Left ventricle myocardium superior (tissue), 1 donor: ENCODE measurements around the gene TEDC2. TPM values are rescaled to one million over a fixed set of nuclear protein-coding genes. Genes with fewer than 3 reads are reported as not detected.

Experiments
- ATAC-seq: fragments of 200-7000 bp; cut with Tn5 transposase; one replicate; pipeline ENCODE4 v1.9.1; 2020; ENCODE audit warnings: mild to moderate bottlenecking, moderate library complexity
- DNase-seq: peaks from one replicate; pipeline ENCODE4 v3.0.0-alpha.2; 2020
- intact Hi-C: fragments of 100-400 bp; cut with micrococcal nuclease; formaldehyde crosslinking; loops from one replicate; pipeline ENCODE4 v1.11.0; 2022
- long read RNA-seq: library from polyadenylated mRNA; unstranded; transcript quantifications from one replicate; pipeline ENCODE4 v2.0.0, GENCODE V29; 2021
- total RNA-seq: library from RNA; stranded (reverse); fragmentation: NEBNext Ultra II Directional; extraction: Animal tissue kit (Norgen Biotek cat#: 25700); gene quantifications from one replicate; pipeline ENCODE4 v1.2.1, GENCODE V29; 2021
- donor health status: DM: no; HTN: yes; CAD: no; lungs with severe emphysema.

Gene TEDC2, protein sequence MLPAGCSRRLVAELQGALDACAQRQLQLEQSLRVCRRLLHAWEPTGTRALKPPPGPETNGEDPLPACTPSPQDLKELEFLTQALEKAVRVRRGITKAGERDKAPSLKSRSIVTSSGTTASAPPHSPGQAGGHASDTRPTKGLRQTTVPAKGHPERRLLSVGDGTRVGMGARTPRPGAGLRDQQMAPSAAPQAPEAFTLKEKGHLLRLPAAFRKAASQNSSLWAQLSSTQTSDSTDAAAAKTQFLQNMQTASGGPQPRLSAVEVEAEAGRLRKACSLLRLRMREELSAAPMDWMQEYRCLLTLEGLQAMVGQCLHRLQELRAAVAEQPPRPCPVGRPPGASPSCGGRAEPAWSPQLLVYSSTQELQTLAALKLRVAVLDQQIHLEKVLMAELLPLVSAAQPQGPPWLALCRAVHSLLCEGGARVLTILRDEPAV
- 0.67 TPM for total RNA-seq
- long read RNA-seq, partial matches to known transcripts: 1 of 2 reads
- long read RNA-seq, other reads (novel, unspliced or antisense): 0 of 2 reads

DNA sequence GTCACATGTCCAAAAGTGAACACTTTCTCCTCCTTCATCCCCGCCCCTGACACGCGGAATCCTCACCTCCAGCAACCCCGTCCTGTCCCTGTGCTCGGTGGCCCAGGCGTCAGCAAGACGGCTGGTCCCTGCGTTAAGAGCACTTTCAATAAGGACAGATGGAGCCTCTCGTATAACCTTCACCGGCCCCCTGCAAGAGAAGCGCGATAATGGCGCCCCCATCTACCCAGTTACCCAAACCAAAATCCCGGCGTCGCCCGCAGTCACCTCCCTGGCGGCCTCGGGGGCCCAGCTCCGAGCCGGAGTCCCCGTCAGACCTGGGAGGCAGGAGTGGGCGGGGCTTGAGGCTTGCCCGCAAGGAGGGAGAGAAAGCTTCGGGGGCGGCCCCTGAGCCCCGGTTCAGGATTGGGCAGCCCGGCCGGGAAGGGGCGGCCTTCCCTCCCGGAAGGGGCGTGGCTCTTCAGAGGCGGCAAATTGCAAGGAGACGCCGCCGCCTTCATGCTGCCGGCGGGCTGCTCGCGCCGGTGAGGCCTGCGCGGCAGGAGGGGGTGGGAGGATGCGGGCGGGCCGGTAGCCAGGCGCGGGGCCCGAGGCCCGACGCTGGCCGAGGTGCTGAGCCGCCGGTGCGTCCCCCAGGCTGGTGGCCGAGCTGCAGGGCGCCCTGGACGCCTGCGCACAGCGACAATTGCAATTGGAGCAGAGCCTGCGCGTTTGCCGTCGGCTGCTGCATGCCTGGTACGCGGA, at the start of gene TEDC2:
TSS of gene TEDC2 (plus strand) at position 463 of the 744 bp plus-strand sequence. CDS start at position 499, 36 bp downstream.
- intact Hi-C loops: no loop called here
- DNase-seq (peak; percentile 99), ATAC-seq (peak; percentile 99)

DNA sequence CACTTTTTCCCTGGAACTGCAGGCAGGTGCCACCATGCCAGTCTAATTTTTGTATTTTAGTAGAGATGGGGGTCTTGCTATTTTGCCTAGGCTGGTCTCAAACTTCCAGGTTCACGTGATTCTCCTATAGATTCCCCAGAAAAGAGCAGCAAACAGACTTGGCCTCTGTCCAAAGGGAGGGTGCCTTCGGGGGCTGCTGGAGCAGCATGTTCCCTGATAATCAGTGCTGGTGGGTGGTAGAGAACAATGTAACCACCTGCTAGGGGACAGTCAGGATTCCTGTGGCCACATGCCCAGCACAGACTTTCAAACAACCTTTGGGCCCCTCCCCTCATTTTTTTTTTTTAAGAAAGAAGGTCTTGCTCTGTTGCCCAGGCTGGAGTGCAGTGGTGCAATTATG, 44.8 kb upstream of the TEDC2 start:
- intact Hi-C loops: no loop called here
- ATAC-seq (no peak), DNase-seq (no peak)

DNA sequence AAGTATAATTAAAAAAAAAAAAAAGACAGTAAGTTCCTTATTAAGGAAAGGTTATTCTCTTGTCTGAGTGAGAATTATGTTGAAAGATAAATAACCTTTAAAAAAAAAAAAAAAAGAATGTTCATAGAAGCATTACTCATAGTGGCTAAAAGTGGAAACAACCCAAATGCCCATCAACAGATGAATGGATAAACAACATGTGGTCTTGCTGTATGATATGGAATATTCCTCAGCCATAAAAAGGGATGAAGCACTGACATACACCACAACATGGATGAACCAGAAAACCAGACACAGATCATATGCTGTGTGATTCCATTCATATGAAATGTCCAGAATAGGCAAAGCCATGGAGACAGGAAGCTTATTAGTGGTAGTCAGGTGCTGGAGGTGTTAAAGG, 39.9 kb upstream of the TEDC2 start:
- intact Hi-C loops: no loop called here
- DNase-seq (no peak), ATAC-seq (no peak)

DNA sequence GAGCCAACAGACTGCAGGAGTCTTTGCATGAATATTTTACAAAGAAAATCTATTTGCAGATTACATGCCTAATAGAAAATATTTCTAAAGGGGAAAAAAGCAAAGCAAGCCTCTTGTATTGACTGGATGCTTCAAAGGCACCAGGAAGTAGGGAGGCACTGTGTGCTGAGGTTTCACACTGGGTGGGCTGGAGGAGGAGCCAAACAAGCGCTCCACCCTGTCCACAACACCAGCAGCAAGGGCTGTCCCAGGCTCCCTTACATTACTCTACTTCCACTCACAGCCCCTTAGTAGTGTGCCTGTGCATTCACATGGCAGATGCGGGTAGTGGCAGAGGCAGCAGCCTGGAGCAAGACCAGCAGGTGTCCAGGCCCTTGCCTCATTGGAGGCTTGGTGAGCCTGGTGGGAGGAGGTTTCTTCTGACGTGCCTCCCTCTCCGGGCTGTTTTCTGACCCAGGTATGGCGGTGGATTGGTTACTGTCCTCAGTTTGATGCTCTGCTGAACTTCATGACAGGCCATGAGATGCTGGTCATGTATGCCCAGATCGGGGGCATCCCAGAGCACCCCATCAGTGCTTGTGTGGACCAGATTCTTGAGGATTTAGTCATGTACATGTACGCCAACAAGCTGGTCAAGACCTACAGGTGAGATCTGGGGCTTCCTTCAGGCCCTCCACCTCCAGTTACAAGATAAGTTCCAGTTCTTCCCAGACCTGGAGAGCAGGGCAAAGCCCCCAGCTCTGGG, 37.6 kb upstream of the TEDC2 start:
- DNase-seq: no peak
- ATAC-seq: no peak
- intact Hi-C loops: no loop called here

DNA sequence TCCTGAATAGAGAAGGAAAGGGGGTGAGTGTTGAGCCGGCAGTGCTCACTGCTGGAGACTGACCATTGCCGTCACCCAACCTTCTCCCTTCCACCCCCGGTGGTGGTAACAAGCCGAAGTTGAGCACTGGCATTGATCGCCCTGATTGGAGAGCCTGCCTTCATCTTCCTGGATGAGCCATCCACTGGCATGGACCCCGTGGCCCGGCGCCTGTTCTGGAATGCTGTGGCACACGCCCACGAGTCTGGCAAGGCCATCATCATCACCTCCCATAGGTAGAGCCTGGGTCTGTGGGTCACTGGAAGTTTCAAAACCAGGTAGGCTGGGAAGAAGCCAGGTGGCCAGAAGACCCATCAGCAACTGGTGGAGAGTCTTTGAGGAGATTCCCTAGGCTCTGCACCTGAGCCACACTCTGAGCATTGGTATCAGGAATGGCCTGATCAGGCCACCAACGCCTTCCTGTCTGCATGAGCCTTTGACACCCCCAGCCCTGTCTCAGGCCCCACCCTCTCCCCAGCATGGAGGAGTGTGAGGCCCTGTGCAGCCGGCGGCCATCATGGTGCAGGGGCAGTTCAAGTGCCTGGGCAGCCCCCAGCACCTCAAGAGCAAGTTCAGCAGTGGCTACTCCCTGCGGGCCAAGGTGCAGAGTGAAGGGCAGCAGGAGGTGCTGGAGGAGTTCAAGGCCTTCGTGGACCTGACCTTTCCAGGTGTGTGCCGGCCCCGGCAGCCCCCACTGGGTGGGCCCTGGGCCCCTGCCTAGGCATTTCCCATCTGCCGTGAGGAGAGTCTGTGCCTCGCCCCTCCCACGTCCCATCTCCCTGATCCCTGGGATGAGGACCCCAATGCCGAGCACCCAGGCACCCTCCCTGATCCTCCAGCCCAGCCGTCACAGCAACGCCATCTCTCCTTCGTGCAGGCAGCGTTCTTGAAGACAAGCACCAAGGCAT, 35.6 kb upstream of the TEDC2 start:
- intact Hi-C loops: no loop called here
- DNase-seq: no peak

DNA sequence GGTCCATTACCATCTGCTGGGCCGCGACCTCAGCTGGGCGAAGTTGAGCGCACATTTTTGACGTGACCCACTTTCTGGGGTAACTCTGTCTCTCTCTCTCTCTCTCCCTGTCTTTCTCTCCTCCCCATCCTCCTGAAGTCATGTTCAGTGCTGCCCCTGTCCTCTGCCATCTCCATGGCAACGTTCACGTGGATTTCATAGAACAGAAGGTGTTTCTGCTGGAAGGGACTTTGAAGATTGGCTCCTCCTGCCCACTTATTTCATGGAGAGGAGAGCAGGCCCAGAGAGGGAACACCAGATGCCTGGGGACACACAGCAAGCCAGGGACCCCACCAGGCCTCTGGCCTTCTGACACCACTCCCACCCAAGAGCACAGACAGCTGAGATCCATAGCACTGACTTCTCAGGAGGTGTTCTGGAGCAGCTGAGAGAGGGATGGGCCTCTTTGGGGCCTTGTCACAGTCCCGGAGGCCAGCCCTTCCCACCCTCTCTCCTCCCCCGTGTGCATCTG, 34.8 kb upstream of the TEDC2 start:
- ATAC-seq (no peak), DNase-seq (no peak)
- intact Hi-C loops: no loop called here

More for the DNA sequence above, 35.6 kb upstream of the TEDC2 start:
- no peak for ATAC-seq

DNA sequence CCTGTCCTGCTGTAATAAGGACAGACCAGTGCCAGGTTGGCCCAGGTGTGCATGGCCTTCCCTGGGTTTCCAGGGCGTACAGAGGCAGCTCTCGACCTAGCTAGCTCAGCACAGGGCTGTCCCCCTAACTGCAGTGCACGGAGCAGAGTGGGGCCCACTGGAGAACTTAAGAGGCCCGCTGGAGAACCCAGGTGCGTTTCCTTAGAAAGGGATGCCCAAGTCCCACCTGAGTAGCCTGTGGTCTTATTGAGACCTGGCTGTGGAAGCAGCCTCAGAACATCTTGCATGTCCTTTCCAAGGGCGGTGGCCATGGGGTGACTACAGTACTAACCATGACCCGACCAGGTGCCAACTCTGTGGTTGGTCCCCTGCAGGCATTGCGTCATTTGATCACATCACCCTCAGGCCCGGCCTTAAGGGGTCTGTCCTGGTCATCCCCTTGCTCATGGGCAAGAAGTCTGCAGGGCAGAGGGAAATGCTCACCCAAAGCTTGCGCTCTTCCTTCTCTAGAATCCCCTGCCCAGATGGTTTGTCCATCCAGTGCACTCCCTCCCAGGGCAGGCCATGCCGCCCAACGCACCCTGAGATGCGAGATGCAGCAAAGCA, 34.0 kb upstream of the TEDC2 start:
- intact Hi-C loops: no loop called here
- no peak for DNase-seq
- ATAC-seq: no peak

DNA sequence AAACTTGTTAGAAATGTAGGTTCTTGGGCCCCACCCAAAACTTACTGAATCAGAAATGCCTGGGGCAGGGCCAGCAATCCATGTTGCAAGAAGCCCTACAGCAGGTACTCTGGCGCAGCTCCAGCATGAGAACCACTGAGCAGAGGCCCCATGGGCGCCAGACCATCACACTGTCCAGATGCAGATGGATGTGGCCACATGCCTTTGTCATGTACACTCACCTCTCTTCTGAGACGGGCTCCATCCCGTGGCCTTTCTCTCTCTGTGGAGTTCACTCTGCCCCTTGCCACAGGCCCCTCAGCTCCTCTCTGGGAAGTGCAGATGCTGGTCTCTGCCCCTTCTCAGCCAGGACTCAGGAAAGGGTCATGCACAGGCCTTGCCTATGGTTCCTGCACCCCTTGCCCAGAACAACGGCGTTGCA, 33.0 kb upstream of the TEDC2 start:
- DNase-seq (no peak), ATAC-seq (no peak)
- intact Hi-C loops: no loop called here

DNA sequence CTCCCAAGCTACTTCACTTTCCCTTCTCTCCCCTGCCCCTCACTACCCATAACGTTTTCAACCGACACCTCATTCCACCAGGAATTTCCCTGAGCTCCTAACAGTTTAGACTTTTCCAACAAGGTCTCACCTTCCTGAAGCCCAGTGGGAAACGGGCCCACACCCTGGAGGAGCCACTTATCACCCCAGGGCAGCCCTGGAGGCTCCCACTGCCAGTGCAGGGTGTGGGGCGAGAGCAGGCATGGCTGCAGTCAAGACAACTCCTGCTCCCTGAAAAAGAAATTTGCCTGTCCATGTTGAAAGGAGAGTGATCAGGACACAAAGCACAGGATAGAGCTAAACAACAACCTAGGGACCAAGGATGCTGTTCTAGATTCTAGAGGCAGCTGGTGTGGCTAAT, 32.4 kb upstream of the TEDC2 start:
- no peak for DNase-seq
- intact Hi-C loops: no loop called here
- no peak for ATAC-seq

DNA sequence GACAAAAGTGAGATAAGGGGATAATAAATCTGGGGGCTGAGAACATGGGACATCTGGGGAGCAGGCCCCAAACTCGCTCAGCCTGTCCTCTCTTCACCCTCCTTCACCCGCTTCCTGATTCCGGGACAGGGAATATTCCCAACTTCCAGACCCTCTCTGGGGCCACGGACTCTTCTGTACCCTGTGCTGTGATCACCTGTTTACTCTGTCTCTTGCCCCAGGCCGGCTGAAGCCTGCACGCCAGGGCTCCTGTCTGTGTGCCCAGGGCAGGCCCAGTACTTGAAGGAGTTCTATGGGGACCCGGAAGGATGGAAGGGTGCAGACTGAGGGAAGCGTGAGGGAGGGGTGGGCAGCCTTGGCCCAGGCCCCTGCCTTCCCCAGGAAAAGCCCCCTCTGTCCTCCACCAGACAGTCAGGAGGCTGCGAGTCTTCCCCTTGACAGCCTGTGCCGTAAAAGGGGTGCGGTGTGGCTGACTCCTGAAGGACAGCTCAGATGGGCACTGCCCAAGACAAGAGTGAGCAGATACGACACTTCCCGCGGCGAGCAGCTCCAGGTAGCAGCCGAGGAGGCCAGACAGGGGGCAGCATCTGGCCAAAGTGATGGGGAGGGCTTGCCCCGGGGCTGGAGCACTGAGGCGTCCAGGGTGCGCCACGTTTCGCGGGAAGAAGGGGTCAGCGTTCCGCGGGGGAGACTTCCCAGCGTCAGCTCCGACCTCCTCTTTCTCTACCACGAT, 31.7 kb upstream of the TEDC2 start:
- intact Hi-C loops: no loop called here
- ATAC-seq (peak; percentile 38), DNase-seq (no peak)

DNA sequence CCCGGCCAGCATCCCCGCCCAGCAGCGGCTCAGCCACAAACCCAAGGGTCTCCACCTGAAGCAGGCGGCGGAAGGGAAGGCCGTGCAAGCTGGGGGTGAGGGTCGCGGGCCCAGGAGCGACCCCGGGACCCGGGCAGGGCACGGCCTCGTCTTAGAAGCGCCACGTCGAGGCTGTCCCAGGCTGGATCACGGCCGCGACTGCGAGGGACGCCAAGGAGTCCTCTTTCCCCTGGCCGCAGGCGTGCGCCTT, 31.2 kb upstream of the TEDC2 start:
- ATAC-seq (peak; percentile 53), DNase-seq (no peak)
- intact Hi-C loops: no loop called here

DNA sequence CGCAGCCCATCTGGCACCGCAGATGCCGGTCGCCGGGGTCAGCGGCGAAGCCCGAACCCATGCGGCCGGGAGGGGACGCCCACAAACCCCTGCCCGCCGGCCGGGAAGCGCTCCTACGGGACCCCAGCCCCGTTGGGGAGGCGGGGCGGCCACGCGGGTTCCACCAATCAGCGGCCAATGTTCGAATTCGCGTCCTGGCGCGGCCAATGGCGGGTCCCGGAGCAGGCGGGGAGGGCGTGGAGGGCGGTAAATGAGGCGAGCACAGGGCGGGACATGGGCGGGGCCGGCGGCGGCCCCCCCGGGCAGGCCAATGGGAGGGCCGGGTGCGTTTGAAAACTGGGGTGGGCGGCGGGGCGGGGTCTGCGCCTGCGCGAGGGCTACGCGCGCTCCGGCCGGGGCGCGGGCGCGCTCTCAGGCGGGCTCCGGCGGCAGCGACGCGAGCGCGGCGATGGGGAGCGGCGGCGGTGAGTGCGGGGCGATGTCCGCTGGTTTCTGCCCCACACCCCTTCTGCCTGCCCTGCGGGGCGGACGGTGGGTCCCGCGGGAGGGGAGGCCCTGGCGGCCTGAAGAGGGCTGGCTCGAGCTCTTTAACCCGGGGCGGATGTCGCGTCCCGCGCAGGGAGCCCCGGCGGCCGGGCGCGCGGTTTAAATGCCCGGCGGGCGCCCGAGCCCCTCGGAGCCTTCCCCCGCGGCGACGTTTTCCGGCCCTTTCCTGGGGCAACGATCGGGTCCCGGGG, 30.7 kb upstream of the TEDC2 start, which contains the start of gene CCNF:
TSS of gene CCNF (plus strand) at position 414 of the 737 bp plus-strand sequence. CDS start at position 449, 35 bp downstream.
- ATAC-seq (peak; percentile 99), DNase-seq (peak; percentile 99)
- intact Hi-C loops: no loop called here

DNA sequence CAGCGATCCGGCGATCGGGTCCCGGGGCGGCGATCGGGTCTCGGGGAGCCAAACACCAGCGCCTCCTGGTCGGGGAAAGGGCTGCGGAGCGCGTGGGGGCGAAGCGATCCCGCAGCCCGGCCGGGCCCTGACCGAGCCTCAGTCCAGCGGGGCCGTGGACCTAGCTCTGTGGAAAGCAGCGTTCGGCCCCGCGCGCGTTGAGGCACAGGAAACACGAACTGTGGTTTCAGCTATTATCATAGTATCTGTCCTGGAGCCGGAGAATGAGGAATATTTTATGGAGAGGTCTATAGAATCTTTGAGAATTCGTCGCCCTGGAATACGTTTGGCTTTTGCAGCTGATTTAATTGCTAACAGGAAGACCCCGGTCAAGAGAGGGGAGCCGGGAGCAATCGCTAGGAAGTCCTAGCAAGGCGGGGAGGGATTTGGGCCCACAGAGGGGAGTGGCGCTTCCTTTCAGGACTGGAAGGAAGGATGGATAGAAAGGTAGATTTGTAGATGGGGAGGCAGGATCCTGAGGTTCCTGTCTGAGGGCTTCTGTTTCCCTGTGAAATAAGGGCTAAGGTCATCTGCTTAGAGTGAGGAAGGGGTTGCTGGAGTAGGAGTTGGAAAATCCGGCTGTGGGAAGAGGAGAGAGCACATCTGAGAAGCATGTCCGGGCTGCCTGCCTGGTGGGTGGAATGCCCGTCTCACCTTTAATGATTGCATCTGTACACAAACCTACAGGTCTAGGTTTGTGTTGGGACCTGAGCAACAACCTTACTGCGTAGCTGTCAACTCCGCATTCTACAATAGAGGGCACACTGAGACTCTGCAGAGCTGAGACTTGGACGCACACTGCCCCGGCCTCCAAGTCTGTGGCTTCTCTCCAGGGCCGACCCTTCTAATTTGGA, 29.9 kb upstream of the TEDC2 start:
- no peak for DNase-seq
- ATAC-seq: peak; percentile 6
- intact Hi-C loops: no loop called here

DNA sequence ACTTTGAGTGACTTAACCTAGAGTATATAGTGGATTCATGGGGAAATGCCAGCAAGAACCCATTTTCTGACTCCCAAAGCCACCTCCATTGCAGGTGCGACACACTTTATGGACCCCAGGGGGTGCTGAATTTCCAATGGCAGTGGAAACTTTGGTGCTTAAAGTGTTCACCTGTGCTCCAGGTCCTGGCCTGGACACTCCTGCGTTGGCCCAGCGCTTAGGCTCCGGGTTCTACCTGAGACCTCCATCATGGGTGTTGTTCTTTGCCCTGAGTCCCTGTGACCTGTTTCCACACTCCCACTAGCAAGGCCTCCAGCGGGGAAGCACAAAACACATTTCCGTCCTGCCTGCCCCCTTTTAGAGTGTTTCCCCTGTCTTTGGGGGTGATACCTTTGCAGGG, 27.6 kb upstream of the TEDC2 start:
- DNase-seq (no peak), ATAC-seq (no peak)
- intact Hi-C loops: no loop called here

DNA sequence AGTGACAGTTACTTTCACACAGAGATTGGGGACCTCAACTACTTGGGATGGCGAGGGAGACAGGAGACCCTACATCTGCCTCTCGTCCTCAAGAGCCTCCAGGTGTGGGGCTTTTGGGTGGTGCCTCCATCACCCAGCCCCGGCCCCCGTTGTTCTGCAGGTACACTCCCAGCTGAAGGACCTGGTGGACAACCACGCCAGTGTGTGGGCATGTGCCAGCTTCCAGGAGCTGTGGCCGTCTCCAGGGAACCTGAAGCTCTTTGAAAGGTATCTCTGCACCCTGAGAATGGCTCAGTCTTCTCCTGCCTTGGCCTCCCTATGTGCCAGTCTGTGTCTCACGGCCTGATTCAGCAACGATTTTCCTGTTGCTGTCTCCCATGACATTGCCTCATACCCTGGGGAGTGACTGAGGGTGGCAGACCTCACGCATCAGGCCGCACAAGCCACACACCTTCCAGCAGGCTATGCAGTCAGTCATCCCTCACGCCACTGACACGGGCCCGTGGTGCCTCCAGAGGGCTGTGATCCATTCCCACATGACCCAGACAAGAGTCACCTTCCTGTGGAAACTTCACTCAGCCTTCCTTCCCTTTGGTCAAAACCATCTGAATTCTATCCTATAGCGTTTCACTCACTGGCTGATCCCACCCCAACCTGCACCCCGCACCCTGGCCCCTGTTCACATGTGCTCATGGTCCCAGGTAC, 27.0 kb upstream of the TEDC2 start:
- intact Hi-C loops: no loop called here
- DNase-seq (no peak), ATAC-seq (no peak)
